ENCODE data around the gene TP63.
"Not testable (repeated sequence)": the region's sequence is repeated elsewhere in the genome, so short reads cannot be mapped to it uniquely, and the experiment has no call there.

Gene TP63

DNA sequence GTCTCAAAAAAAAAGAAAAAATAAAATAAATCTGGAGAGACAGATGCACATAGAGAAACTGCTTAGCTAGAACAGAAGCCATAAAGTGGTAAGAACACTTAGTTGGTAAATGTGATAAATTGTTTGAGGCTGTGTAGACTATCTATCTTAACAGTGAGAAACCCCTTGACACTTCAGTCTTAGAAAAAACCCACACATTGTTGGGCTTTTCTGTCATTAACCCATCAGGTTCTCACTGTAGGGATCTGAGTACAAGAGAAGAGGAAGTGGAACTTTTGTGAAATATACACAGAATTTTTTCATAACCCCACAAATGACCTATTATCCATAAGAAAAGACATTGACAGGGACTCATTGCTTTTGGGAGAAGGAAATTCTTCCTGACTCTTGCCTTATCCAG lies 24.4 kb downstream of the TP63 start:
- H3K27ac ChIP-seq = no peak overlapping the region
- in situ Hi-C loops (cut with HindIII; ENCODE audit: low pct_ligation_motif_present, low sequenced_read_pairs) = no loop called here
- TF ChIP-seq CTCF (IDR thresholded peaks at IDR 0.05; ENCODE audit: low read depth, low read length, missing control alignments) = no peak
- no peaks in the 10 kb centered on the region for H3K27me3 ChIP-seq (replicated peaks)
- no peaks in the 10 kb centered on the region for H3K36me3 ChIP-seq (replicated peaks)
- no peak for DNase-seq
- no peak overlapping the region for H3K4me3 ChIP-seq (ENCODE audit: low read depth, low read length)

GRCh38 chr3:189659571-189659970 lies 28.4 kb downstream of the TP63 start:
- no peaks in the 10 kb centered on the region for H3K27me3 ChIP-seq (replicated peaks)
- no peak for TF ChIP-seq CTCF (IDR thresholded peaks at IDR 0.05; ENCODE audit: low read depth, low read length, missing control alignments)
- in situ Hi-C loops (cut with HindIII; ENCODE audit: low pct_ligation_motif_present, low sequenced_read_pairs) = no loop called here
- no peaks in the 10 kb centered on the region for H3K36me3 ChIP-seq (replicated peaks)
- no peak overlapping the region for H3K4me3 ChIP-seq (ENCODE audit: low read depth, low read length)
- no peak overlapping the region for H3K27ac ChIP-seq
- DNase-seq = no peak

DNA sequence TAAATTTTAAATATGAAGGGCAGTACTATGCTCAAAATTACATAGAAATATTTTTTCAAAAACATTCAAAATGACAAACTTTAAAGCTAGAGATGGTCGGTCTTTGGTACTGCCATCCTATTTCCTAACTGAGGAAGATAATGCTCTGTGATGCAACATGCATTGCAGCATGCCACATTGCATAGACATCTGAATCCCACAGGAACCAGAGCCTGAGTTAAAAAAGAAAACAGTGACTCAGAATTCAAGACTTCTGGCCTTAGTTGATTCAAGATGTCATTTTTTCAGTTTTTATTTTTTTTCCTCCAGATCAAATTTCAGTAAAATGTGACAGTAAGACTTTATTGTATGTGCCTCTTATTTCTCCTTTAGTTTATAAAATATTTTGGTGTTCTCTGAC lies 33.1 kb downstream of the TP63 start:
- Histone ChIP-seq H3K27ac (peak overlapping the region; percentile 82), H3K36me3 (replicated peaks) (no peaks in the 10 kb centered on the region), H3K27me3 (replicated peaks) (no peaks in the 10 kb centered on the region), H3K4me3 (ENCODE audit: low read depth, low read length) (no peak overlapping the region)
- DNase-seq = peak; percentile 91
- TF ChIP-seq CTCF (IDR thresholded peaks at IDR 0.05; ENCODE audit: low read depth, low read length, missing control alignments) = no peak
- in situ Hi-C loops (cut with HindIII; ENCODE audit: low pct_ligation_motif_present, low sequenced_read_pairs) = no loop called here

GRCh38 chr3:189672346-189672745 lies 41.2 kb downstream of the TP63 start:
- H3K36me3 ChIP-seq (replicated peaks); DNase-seq; H3K27me3 ChIP-seq (replicated peaks); in situ Hi-C loops (cut with HindIII; ENCODE audit: low pct_ligation_motif_present, low sequenced_read_pairs); H3K4me3 ChIP-seq (ENCODE audit: low read depth, low read length); H3K27ac ChIP-seq: not testable (repeated sequence)

DNA sequence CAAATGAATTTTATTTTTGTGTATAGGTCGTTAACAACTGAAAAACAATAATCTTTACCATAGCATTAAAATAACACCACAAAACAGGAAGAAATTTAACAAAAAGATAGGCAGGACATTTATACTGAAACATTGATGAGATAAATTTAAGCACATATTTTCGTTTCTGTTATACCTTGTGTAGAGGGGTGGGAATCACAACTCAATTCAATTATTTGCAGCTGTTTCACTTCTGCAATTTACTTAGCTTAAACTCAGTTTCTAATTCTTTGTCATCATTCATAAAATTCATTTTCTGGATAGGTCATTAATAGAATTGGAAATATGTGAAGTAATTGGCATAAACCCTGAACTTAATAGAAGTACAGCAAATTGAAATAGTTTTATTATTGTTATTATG lies 42.3 kb downstream of the TP63 start:
- Histone ChIP-seq H3K36me3 (replicated peaks) (no peaks in the 10 kb centered on the region), H3K4me3 (ENCODE audit: low read depth, low read length) (no peak overlapping the region), H3K27me3 (replicated peaks) (no peaks in the 10 kb centered on the region), H3K27ac (no peak overlapping the region)
- in situ Hi-C loops (cut with HindIII; ENCODE audit: low pct_ligation_motif_present, low sequenced_read_pairs) = no loop called here
- no peak for TF ChIP-seq CTCF (IDR thresholded peaks at IDR 0.05; ENCODE audit: low read depth, low read length, missing control alignments)
- no peak for DNase-seq

GRCh38 chr3:189674249-189674913 lies 43.2 kb downstream of the TP63 start:
- Histone ChIP-seq H3K27me3 (replicated peaks) (no peaks in the 10 kb centered on the region), H3K4me3 (ENCODE audit: low read depth, low read length) (no peak overlapping the region), H3K27ac (no peak overlapping the region), H3K36me3 (replicated peaks) (no peaks in the 10 kb centered on the region)
- in situ Hi-C loops (cut with HindIII; ENCODE audit: low pct_ligation_motif_present, low sequenced_read_pairs) = no loop called here
- no peak for DNase-seq
- no peak for TF ChIP-seq CTCF (IDR thresholded peaks at IDR 0.05; ENCODE audit: low read depth, low read length, missing control alignments)
